Vagina (tissue), 2 donors: ENCODE results near the gene LTBP2. TPM values are rescaled to one million over a fixed set of nuclear protein-coding genes. Genes with fewer than 3 reads are reported as not detected.

Source experiments
- DNase-seq, 2 donors: peaks; one replicate each; pipeline ENCODE4 v3.0.0-alpha.2; 2017; ENCODE audit errors: extremely low spot score in 2 of 2
- H3K27ac ChIP-seq: fragments of 200-600 bp; sonication (generic); one replicate; pipeline ENCODE4 v1.5.1; 2019
- H3K27me3 ChIP-seq: fragments of 200-600 bp; sonication (generic); one replicate; pipeline ENCODE4 v1.5.1; 2019
- H3K36me3 ChIP-seq, 2 donors: fragments of 200-600 bp; sonication (generic); one replicate each; pipeline ENCODE4 v1.5.1; 2017 to 2019
- H3K4me1 ChIP-seq: fragments of 200-600 bp; sonication (generic); one replicate; pipeline ENCODE4 v1.5.1; 2019
- H3K4me3 ChIP-seq, 2 donors: fragments of 200-600 bp; sonication (generic); 1 replicate in 1 of 2; 2 replicates in 1 of 2; pipeline ENCODE4 v1.5.1; 2016 to 2019
- H3K9me3 ChIP-seq: fragments of 200-600 bp; sonication (generic); one replicate; pipeline ENCODE4 v1.5.1; 2019
- CTCF ChIP-seq, 3 experiments: fragments of 450-650 bp in 2 of 3; fragments of 200-600 bp in 1 of 3; sonication (generic) in 1 of 3; IDR thresholded peaks; one replicate each; pipeline ENCODE4 v1.5.1; 2017 to 2019; ENCODE audit warnings: antibody characterized with exemption in 3 of 3, mild to moderate bottlenecking in 2 of 3, moderate library complexity in 2 of 3
- POLR2A ChIP-seq, 2 donors: fragments of 450-650 bp; IDR thresholded peaks; one replicate each; pipeline ENCODE4 v1.6.1; 2017; ENCODE audit warnings: antibody characterized with exemption in 2 of 2, mild to moderate bottlenecking in 2 of 2, moderate library complexity in 2 of 2
- POLR2AphosphoS5 ChIP-seq, 2 donors: sonication (generic); formaldehyde crosslinking; IDR thresholded peaks; one replicate each; pipeline ENCODE4 v1.9.0; 2017; ENCODE audit warnings: antibody characterized with exemption in 2 of 2, mild to moderate bottlenecking in 2 of 2, low read depth in 1 of 2; ENCODE audit not compliant: insufficient read depth in 1 of 2
- intact Hi-C: fragments of 100-400 bp; cut with DNase I; formaldehyde crosslinking; loops from one replicate; pipeline ENCODE4 v1.15.1; 2023
- total RNA-seq: library from RNA; depleted of rRNA; stranded (reverse); fragments of >200 nt; gene quantifications from one replicate; pipeline ENCODE4 v1.2.3, GENCODE V29; 2016

LTBP2 gene
- total RNA-seq, 1 donor from 2014 or later = 52.5 TPM

GRCh38 chr14:74508844-74509428 is 103.1 kb downstream of the LTBP2 start:
- DNase-seq = no peak
- H3K27ac ChIP-seq = no peak overlapping the region
- no peak overlapping the region for H3K4me3 ChIP-seq
- TF ChIP-seq CTCF (IDR thresholded peaks at IDR 0.05) = no peak
- TF ChIP-seq POLR2AphosphoS5 (IDR thresholded peaks at IDR 0.05; ENCODE audit: insufficient read depth in 1 of 2, low read depth in 1 of 2) = no peak
- no peak for TF ChIP-seq POLR2A (IDR thresholded peaks at IDR 0.05)
- intact Hi-C loops = no loop called here
- peaks cover 0 to 18% of the 10 kb centered on the region in 2 donors for H3K36me3 ChIP-seq
- H3K27me3 ChIP-seq = no peaks in the 10 kb centered on the region
- H3K4me1 ChIP-seq = no peaks in the 10 kb centered on the region
- H3K9me3 ChIP-seq = no peaks in the 10 kb centered on the region

- TF ChIP-seq POLR2AphosphoS5 (IDR thresholded peaks at IDR 0.05; ENCODE audit: insufficient read depth in 1 of 2, low read depth in 1 of 2) (no peak), CTCF (IDR thresholded peaks at IDR 0.05) (no peak), POLR2A (IDR thresholded peaks at IDR 0.05) (no peak)
- intact Hi-C loops = no loop called here
- no peak for DNase-seq
- peaks cover 0 to 18% of the 10 kb centered on the region in 2 donors for H3K36me3 ChIP-seq
- H3K27me3 ChIP-seq = no peaks in the 10 kb centered on the region
- no peak overlapping the region for H3K27ac ChIP-seq
- H3K4me3 ChIP-seq = no peak overlapping the region
- H3K9me3 ChIP-seq = no peaks in the 10 kb centered on the region
- no peaks in the 10 kb centered on the region for H3K4me1 ChIP-seq
Measured at GRCh38 chr14:74508292-74508731, 103.7 kb downstream of the LTBP2 start.

GRCh38 chr14:74507840-74508239 is 104.2 kb downstream of the LTBP2 start:
- DNase-seq = no peak
- Histone ChIP-seq H3K27me3 (no peaks in the 10 kb centered on the region), H3K4me3 (no peak overlapping the region), H3K27ac (no peak overlapping the region), H3K36me3 (peaks cover 0 to 18% of the 10 kb centered on the region in 2 donors), H3K4me1 (no peaks in the 10 kb centered on the region), H3K9me3 (no peaks in the 10 kb centered on the region)
- intact Hi-C loops = no loop called here
- TF ChIP-seq POLR2AphosphoS5 (IDR thresholded peaks at IDR 0.05; ENCODE audit: insufficient read depth in 1 of 2, low read depth in 1 of 2) (no peak), POLR2A (IDR thresholded peaks at IDR 0.05) (no peak), CTCF (IDR thresholded peaks at IDR 0.05) (no peak)

- Histone ChIP-seq H3K9me3 (no peaks in the 10 kb centered on the region), H3K36me3 (peaks cover 0 to 18% of the 10 kb centered on the region in 2 donors), H3K27me3 (no peaks in the 10 kb centered on the region), H3K4me1 (no peaks in the 10 kb centered on the region), H3K4me3 (no peak overlapping the region), H3K27ac (no peak overlapping the region)
- intact Hi-C loops = no loop called here
- TF ChIP-seq CTCF (IDR thresholded peaks at IDR 0.05) (no peak), POLR2AphosphoS5 (IDR thresholded peaks at IDR 0.05; ENCODE audit: insufficient read depth in 1 of 2, low read depth in 1 of 2) (no peak)
- DNase-seq = no peak
Measured at GRCh38 chr14:74507085-74507484, 105.0 kb downstream of the LTBP2 start.

GRCh38 chr14:74506411-74506851 is 105.6 kb downstream of the LTBP2 start:
- H3K27me3 ChIP-seq = no peaks in the 10 kb centered on the region
- TF ChIP-seq CTCF (IDR thresholded peaks at IDR 0.05) (no peak), POLR2A (IDR thresholded peaks at IDR 0.05) (no peak), POLR2AphosphoS5 (IDR thresholded peaks at IDR 0.05; ENCODE audit: insufficient read depth in 1 of 2, low read depth in 1 of 2) (no peak)
- no peak for DNase-seq
- H3K27ac ChIP-seq = no peak overlapping the region
- H3K9me3 ChIP-seq = no peaks in the 10 kb centered on the region
- peaks cover 0 to 13% of the 10 kb centered on the region in 2 donors for H3K36me3 ChIP-seq
- no peak overlapping the region for H3K4me3 ChIP-seq
- intact Hi-C loops = no loop called here
- peaks cover 2% of the 10 kb centered on the region for H3K4me1 ChIP-seq
